Measurements from ENCODE around the gene GAD1.

Gene GAD1

DNA sequence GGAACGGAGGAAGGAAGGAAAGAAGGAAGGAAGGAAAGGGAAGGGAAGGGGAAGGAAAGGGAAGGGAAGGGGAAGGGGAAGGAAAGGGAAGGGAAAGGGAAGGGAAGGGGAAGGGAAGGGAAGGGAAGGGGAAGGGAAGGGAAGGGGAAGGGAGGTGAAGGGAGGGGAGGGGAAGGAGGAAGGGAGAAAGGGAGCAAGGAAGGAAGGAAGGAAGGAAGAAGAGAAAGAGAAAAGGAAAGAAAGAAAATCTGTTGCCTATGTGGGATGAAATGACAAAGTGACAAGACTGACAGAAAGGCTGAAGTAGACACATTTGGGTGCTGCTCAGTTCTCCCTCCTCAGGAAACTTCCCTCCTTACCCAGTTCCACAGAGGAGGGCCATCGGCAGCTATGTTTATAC lies 66.1 kb downstream of the GAD1 start:
- in situ Hi-C loops (cut with MboI; ENCODE audit: low pct_unique_long_range_greater_than_20kb, low sequenced_read_pairs), result no loop called here
- no peak for DNase-seq

DNA sequence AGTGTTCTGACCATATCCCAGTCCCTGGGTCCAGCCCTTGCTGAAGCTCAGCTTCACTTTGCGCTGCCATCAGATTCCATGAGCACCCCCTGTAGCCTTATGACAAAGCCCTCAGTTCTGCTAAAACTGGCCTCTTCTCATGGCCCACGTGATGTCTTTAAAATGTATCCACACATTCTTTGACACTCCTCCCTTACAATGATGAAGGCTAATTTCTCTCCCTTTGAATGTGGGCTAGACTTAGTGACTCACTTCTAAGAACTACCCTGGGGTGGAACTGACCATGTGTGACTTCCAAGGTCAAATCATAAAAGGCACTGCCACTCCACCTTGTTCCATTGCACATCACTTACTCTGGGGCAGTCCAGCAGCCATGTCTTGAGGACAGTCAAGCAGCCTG lies 67.0 kb downstream of the GAD1 start:
- no peak for DNase-seq
- in situ Hi-C loops (cut with MboI; ENCODE audit: low pct_unique_long_range_greater_than_20kb, low sequenced_read_pairs), result no loop called here

DNA sequence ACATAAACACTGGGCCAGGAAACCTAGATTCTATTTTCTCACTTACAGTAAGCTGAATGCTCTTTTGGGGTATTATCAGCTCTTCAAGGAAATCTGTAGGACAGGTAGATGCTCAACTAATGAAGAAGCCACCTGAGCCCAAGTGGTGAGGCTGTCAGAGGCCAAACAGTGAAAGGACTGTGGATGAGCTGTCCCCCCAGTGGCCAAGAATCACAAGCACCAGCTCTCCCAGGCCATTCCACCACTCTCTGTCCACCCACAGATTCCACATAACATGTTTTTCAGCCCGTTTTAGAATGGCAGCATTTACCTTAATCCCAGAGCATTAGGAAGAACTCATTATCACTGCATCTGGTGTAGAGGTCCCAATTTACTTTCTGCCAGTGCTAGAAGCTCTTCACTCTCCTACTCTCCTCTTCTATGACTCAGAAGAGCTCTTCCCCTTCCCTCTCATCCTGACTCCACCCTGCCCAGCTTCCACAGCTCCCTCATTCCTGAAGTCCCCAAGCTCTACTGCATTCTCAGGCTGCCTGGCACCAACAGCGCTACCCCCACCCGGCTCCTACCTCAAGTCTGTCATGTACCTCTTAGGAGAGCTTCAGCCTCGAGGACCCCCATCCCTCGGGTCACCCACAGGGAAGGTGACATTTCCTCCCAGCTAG lies 68.6 kb downstream of the GAD1 start:
- DNase-seq, result no peak
- in situ Hi-C loops (cut with MboI; ENCODE audit: low pct_unique_long_range_greater_than_20kb, low sequenced_read_pairs), result no loop called here

DNA sequence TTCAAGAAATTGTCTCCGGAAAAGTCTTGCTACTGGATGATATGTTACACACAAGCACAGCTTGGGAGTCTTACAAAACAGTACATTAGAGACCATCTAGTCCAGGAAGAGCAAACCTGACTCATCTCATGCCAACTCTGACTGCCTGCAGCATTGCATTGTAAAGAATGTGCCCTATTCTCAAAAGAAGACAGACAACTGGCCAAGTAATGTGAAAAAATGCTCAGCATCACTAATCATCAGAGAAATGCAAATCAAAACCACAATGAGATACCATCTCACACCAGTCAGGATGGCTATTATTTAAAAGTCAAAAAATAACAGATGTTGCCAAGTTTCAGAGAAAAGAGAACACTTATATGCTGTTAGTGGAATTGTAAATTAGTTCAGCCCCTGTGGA lies 69.7 kb downstream of the GAD1 start:
- DNase-seq, result no peak
- in situ Hi-C loops (cut with MboI; ENCODE audit: low pct_unique_long_range_greater_than_20kb, low sequenced_read_pairs), result no loop called here

DNA sequence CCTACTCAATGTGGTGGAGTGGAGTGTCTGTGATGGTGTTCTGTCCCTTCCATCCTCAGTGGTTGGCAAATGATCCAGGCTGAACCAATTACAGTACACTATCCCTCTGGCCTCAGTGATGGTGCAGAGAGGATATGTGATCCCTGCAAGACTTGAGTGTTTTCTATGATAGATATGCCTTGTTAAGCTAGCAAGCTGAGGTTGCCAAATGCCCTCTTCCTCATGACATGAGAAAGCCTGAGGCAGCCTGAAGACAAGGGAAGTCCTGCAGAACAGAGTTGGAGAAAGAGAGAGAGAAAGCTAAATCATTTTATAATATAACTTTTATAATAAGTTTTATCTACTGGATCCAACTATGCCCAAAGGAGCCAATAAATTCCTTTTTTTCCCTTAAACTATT lies 70.8 kb downstream of the GAD1 start:
- DNase-seq, result no peak
- in situ Hi-C loops (cut with MboI; ENCODE audit: low pct_unique_long_range_greater_than_20kb, low sequenced_read_pairs), result no loop called here

DNA sequence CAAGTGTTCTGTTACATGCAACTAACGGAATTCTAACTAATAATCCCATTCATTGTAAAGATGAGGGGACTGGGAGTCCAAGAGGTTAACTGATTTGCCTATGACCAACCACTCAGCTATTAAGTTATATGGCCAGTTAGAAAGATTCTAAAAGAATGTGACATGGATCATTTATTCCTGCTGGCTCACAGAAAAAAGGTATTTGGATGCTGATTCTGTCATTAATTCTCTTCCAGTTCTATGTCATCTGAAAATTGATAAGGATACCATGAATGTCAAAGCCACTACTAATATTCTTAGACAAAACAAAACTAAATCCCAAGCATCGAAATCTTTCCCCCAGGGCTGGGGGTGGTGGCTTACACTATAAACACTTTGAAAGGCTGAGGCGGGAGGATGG lies 71.2 kb downstream of the GAD1 start:
- in situ Hi-C loops (cut with MboI; ENCODE audit: low pct_unique_long_range_greater_than_20kb, low sequenced_read_pairs), result no loop called here
- DNase-seq, result no peak

DNA sequence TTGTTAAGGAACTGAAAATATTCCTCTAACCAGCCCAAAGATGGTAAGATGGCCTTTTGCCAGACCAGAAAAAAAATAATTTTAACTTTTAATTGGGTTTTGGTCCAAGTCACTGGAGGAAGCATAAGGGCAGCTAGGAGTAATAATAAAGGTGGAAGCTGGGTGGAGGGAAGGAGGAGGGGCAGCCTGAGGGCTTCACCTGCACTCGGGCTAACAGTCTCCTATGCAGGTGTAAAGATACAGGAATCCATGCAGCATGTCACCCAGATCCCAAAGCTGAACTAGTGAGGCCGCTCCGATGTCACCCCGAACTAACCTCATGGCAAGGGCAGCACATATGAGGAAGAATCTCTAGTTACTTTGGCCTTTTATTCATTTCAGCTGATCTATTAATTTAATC lies 75.2 kb downstream of the GAD1 start:
- in situ Hi-C loops (cut with MboI; ENCODE audit: low pct_unique_long_range_greater_than_20kb, low sequenced_read_pairs), result no loop called here
- DNase-seq, result no peak

DNA sequence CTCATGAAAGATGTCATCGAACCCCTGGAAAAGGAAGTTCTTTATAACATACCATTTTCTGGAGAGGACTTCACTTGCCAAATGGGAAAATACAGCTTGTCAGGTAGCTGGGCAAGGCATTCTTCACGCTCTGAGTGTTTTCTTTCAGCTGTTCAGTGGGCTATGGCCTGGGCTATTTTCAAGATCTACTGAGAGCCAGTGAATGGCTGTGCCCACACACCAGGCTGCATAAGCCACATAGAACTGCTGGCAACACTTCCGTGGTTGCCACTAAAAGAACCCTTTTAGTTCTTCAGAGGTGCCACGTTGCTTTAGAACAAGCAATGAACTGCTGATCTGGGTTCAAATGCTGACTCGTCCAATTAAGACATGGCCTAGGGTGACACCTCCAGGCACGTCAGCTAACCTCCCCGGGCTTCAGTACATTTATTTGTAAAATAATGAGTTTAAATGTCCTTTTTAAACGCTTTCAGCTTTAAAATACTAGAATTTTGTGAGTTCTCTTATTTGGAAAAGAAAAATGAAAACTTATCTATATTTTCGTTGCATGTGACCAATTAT lies 75.8 kb downstream of the GAD1 start:
- no peak for DNase-seq
- in situ Hi-C loops (cut with MboI; ENCODE audit: low pct_unique_long_range_greater_than_20kb, low sequenced_read_pairs), result no loop called here

DNA sequence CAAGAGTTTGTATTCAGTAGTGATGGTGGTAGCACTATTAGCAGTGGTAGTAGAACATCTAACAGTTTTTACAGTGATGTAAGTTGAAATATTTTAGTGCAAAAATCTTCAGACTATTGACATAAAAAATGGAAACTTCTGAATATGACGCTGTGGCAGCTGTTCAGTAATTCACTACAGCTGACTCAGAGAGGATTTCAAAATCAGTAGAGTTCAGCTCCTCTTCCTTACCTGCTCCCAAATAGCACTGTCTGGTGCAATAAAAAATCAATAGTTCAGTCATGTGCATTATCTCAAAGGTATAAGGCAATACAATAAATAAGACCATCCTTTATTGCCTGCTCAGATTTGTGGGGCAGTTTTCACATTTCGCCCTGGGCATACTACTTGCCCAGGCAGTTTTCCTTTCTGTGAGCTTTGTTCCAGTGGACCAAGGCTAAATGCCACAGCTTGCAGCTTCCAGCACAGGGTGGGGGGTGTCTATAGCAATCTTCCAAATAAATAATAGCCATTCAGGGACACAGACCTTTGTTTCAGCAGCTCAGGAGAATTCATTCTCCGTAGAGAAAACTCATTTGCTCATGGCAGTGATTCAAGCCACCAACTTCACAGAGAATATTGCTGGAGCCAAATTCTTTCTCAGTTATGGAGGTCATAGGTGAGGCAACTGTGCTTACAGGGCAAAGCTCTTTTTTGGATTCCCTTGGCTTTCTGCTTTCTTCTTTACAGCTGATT lies 78.5 kb downstream of the GAD1 start:
- in situ Hi-C loops (cut with MboI; ENCODE audit: low pct_unique_long_range_greater_than_20kb, low sequenced_read_pairs), result no loop called here

DNA sequence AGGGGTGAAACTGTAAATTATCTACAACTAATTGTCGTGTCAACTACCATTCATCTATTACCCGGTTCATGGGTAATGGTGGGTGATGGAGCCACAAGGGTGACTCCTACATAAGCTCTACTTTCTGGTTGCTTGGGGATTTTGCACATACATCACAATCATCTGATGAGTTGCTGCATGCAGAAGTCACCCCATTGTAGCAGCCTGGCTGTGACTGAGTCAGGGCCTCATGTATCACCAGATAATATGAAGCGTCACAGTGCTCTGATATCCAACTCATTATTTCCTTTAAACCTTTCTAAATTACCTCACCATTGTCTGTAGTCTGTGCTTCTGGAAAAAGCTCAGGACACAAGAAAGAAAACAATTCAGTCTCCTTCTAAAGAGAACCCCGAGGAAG lies 79.9 kb downstream of the GAD1 start:
- DNase-seq, result no peak
- in situ Hi-C loops (cut with MboI; ENCODE audit: low pct_unique_long_range_greater_than_20kb, low sequenced_read_pairs), result no loop called here

More for the DNA sequence above, 78.5 kb downstream of the GAD1 start:
- no peak for DNase-seq

DNA sequence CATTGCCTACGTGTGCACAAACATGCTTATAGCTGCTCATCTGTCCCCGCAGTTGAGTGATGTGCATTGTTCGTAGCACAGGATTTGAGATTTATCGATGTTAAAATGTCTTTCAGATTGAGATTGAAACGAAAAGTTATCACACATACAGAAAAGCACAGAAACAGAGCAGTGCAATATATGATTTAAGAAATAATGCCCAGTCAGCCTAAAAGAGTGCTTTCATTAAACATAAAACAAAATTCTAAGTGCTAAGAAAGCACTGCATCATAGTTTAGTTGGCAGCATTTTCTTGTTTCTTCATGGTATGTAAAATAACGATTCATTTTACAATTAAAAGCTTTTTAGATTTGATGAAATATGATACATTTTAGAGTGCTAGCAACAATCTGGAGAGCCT lies 80.4 kb downstream of the GAD1 start:
- no peak for DNase-seq
- in situ Hi-C loops (cut with MboI; ENCODE audit: low pct_unique_long_range_greater_than_20kb, low sequenced_read_pairs), result no loop called here

DNA sequence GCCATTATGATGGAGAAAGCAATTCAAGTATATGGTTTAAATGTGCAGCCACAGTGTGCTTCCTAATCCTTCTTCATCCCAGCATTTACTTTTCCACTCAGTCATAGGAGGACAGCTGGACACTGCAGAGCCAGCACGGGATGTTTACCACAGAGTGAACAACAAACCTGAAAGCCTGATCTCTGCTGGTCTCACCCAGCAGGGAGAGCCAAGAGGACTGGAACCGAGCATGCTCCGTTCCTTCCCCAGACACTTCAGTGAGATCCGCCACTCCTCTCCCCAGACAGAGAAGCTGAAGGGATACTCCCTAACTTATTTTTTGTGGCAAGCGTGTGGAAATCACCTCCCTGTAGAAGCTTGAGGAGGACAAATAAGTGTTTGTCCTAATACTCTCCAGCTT lies 89.2 kb downstream of the GAD1 start:
- in situ Hi-C loops (cut with MboI; ENCODE audit: low pct_unique_long_range_greater_than_20kb, low sequenced_read_pairs), result no loop called here
- no peak for DNase-seq
